HEK293T (cell line): ENCODE measurements around the gene GFRA1.

Experiments used
- CTCF ChIA-PET: fragments of 350-600 bp; formaldehyde crosslinking; extraction: SDS; loops from one replicate; lab custom pipeline; 2021; ENCODE audit warnings: antibody characterized with exemption, inconsistent platforms; lab: Yijun Ruan, JAX
- POLR2A ChIA-PET: fragments of 350-600 bp; formaldehyde crosslinking; extraction: SDS; loops from one replicate; lab custom pipeline; 2020; ENCODE audit warnings: antibody characterized with exemption, inconsistent platforms; lab: Yijun Ruan, JAX
- DNase-seq: peaks from one replicate; pipeline ENCODE4 v3.0.0; 2012; ENCODE audit warnings: mixed read lengths; ENCODE audit errors: extremely low spot score
- ARNT ChIP-seq: fragments of 450-650 bp; IDR thresholded peaks from 2 replicates; pipeline ENCODE4 v1.6.1; 2017; ENCODE audit warnings: mild to moderate bottlenecking
- BHLHE40 ChIP-seq: fragments of 450-650 bp; IDR thresholded peaks from 2 replicates; pipeline ENCODE4 v1.6.1; 2016; ENCODE audit warnings: mild to moderate bottlenecking, moderate library complexity, borderline replicate concordance
- CTBP1 ChIP-seq: fragments of 450-650 bp; IDR thresholded peaks from 2 replicates; pipeline ENCODE4 v1.6.1; 2016; ENCODE audit warnings: borderline replicate concordance
- ELF4 ChIP-seq: fragments of 450-650 bp; IDR thresholded peaks from 2 replicates; pipeline ENCODE4 v1.6.1; 2017; ENCODE audit warnings: antibody characterized with exemption
- FOXA1 ChIP-seq: fragments of 450-650 bp; IDR thresholded peaks from 2 replicates; pipeline ENCODE4 v1.6.1; 2016; ENCODE audit warnings: mild to moderate bottlenecking
- FOXK2 ChIP-seq: fragments of 450-650 bp; IDR thresholded peaks from 2 replicates; pipeline ENCODE4 v1.6.1; 2016; ENCODE audit warnings: mild to moderate bottlenecking
- FOXM1 ChIP-seq: fragments of 450-650 bp; IDR thresholded peaks from 2 replicates; pipeline ENCODE4 v1.6.1; 2017; ENCODE audit warnings: mild to moderate bottlenecking, borderline replicate concordance
- HDGF ChIP-seq: fragments of 450-650 bp; IDR thresholded peaks from 2 replicates; pipeline ENCODE4 v1.6.1; 2017; ENCODE audit warnings: antibody characterized with exemption, borderline replicate concordance
- L3MBTL2 ChIP-seq: fragments of 450-650 bp; conservative IDR thresholded peaks from 2 replicates; pipeline ENCODE4 v1.6.1; 2016; ENCODE audit warnings: mild to moderate bottlenecking
- LEF1 ChIP-seq: fragments of 450-650 bp; IDR thresholded peaks from 2 replicates; pipeline ENCODE4 v1.6.1; 2017; ENCODE audit warnings: mild to moderate bottlenecking, borderline replicate concordance
- NFRKB ChIP-seq: fragments of 450-650 bp; IDR thresholded peaks from 2 replicates; pipeline ENCODE4 v1.6.1; 2016; ENCODE audit warnings: mild to moderate bottlenecking, moderate library complexity
- PKNOX1 ChIP-seq: fragments of 450-650 bp; IDR thresholded peaks from 2 replicates; pipeline ENCODE4 v1.6.1; 2016
- SP1 ChIP-seq: fragments of 450-650 bp; IDR thresholded peaks from 2 replicates; pipeline ENCODE4 v1.6.1; 2017
- SUZ12 ChIP-seq: fragments of 450-650 bp; IDR thresholded peaks from 2 replicates; pipeline ENCODE4 v1.6.1; 2016; ENCODE audit warnings: mild to moderate bottlenecking
- TARDBP ChIP-seq: fragments of 450-650 bp; IDR thresholded peaks from 2 replicates; pipeline ENCODE4 v1.6.1; 2016
- ZNF384 ChIP-seq: fragments of 450-650 bp; IDR thresholded peaks from 2 replicates; pipeline ENCODE4 v1.6.1; 2016

The GFRA1 gene

GRCh38 chr10:116103668-116104067 lies 169.3 kb downstream of the GFRA1 start:
- DNase-seq, result no peak
- POLR2A ChIA-PET, result no interaction called here
- TF ChIP-seq CTBP1, result no peak
- CTCF ChIA-PET, result no interaction called here

- ChIA-PET CTCF (no interaction called here), POLR2A (no interaction called here)
- no peak for DNase-seq
- TF ChIP-seq ARNT, result no peak
- no peak for TF ChIP-seq FOXK2
- TF ChIP-seq SUZ12, result no peak
- no peak for TF ChIP-seq PKNOX1
- TF ChIP-seq BHLHE40, result no peak
- no peak for TF ChIP-seq ZNF384
- no peak for TF ChIP-seq ELF4
- TF ChIP-seq SP1, result no peak
- TF ChIP-seq L3MBTL2, result no peak
- TF ChIP-seq LEF1, result no peak
- no peak for TF ChIP-seq HDGF
- no peak for TF ChIP-seq TARDBP
- no peak for TF ChIP-seq CTBP1
- no peak for TF ChIP-seq NFRKB
- no peak for TF ChIP-seq FOXM1
- no peak for TF ChIP-seq FOXA1
Measured at GRCh38 chr10:116101616-116102315, 171.2 kb downstream of the GFRA1 start.

DNA sequence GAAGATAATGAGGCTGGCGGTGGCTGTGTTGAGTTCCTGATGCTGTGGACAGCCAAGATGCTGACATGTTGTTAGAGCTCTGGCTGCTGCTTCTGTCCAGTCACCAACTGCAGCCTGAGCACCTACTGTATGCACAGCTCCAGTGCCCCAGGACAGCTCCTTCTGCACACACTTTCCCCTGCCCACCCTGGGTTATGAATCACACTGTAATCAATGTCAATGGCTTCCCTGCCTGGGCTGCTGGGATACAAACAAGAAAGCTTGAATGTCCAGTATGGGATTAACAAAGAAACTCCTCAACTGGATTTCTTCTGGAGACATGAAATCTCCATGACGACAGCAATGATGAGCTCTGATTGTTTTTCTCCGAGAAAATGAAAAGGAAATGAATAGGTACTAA lies 172.0 kb downstream of the GFRA1 start:
- no peak for DNase-seq
- ChIA-PET POLR2A (no interaction called here), CTCF (no interaction called here)
- TF ChIP-seq CTBP1 (no peak), SUZ12 (no peak), HDGF (no peak), FOXK2 (no peak), PKNOX1 (no peak), FOXM1 (no peak), NFRKB (no peak), BHLHE40 (no peak), TARDBP (no peak), ZNF384 (no peak), ARNT (no peak), SP1 (no peak), ELF4 (no peak), FOXA1 (no peak), LEF1 (no peak), L3MBTL2 (no peak)

- POLR2A ChIA-PET, result no interaction called here
- TF ChIP-seq ZNF384 (no peak), SUZ12 (no peak), SP1 (no peak), FOXM1 (no peak), BHLHE40 (no peak), PKNOX1 (no peak), ARNT (no peak), FOXK2 (no peak), TARDBP (no peak), LEF1 (no peak), ELF4 (no peak)
- no peak for DNase-seq
- CTCF ChIA-PET, result no interaction called here
Measured at GRCh38 chr10:116099023-116099420, 174.0 kb downstream of the GFRA1 start.

- ChIA-PET POLR2A (no interaction called here), CTCF (no interaction called here)
- no peak for TF ChIP-seq ZNF384
- no peak for TF ChIP-seq FOXK2
- DNase-seq, result no peak
Measured at GRCh38 chr10:116098411-116099022, 174.5 kb downstream of the GFRA1 start.

GRCh38 chr10:116097239-116097784 lies 175.7 kb downstream of the GFRA1 start:
- DNase-seq, result no peak
- ChIA-PET CTCF (no interaction called here), POLR2A (no interaction called here)
- TF ChIP-seq HDGF (no peak), FOXM1 (no peak), LEF1 (no peak), SUZ12 (no peak), CTBP1 (no peak), TARDBP (no peak), FOXA1 (no peak), PKNOX1 (no peak), SP1 (no peak), ARNT (no peak), L3MBTL2 (no peak), NFRKB (no peak), BHLHE40 (no peak), ZNF384 (no peak)
